ENCODE measurements around the gene PTPRG.
"Not testable (repeated sequence)": the region's sequence is repeated elsewhere in the genome, so short reads cannot be mapped to it uniquely, and the experiment has no call there.

PTPRG gene

DNA sequence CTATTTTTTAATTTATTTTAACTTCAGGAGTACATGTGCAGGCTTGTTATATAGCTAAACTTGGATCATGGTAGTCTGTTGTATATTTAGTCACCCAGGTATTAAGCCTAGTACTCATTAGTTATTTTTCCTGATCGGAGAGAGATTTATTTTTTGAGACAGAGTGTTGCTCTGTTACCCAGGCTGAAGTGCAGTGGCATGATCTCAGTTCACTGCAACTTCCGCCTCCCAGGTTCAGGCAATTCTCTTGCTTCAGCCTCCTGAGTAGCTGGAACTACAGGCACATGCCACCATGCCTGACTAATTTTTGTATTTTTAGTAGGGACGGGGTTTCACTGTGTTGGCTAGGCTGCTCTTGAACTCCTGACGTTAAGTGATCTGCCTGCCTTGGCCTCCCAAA is 477.4 kb downstream of the PTPRG start:
- DNase-seq, result not testable (repeated sequence)

DNA sequence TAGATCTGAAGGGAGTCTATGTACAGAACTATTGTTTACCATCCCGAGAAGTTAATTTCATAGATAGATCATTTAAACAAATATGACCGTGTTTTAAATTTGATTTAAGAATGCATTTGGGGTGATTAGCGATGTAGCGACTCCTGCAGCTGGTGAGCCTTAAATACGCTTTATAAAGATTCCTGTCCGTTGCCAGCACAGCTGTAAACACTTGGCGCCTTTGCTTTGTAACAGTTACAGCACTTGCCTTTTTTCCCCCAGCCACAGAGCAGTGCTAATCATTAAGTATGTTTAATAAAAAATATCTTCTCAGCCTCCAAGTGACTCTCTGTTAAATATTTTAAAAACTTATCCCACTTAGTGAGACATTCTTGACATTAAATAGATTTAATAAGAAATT is 478.2 kb downstream of the PTPRG start:
- DNase-seq, result no peak

GRCh38 chr3:62041681-62042080 is 480.3 kb downstream of the PTPRG start:
- no peak for DNase-seq

- no peak for DNase-seq
Observed at GRCh38 chr3:62044874-62045411, 483.6 kb downstream of the PTPRG start.

GRCh38 chr3:62046326-62046725 is 485.0 kb downstream of the PTPRG start:
- DNase-seq, result no peak

DNA sequence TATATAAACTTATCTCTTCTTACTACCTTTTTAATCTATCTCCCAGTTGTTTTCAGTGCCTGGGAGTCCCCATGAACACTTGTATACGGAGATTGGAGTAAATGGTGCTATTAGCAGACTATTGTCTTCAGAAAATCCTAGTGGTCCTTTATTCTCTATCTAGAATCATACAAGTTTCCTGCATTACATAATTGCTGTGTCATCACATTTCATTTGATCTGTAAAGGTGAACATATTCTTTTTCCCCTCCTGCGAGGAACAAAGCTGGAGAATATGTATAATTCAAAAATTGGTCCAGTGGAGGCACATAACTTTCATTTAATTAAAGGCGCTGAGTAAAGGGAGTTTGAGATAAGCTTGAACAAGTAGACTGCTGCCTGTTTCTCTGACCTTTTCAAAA is 487.2 kb downstream of the PTPRG start:
- no peak for DNase-seq

GRCh38 chr3:62049033-62049432 is 487.7 kb downstream of the PTPRG start:
- DNase-seq, result no peak

GRCh38 chr3:62051506-62051905 is 490.1 kb downstream of the PTPRG start:
- no peak for DNase-seq

GRCh38 chr3:62052331-62052730 is 491.0 kb downstream of the PTPRG start:
- no peak for DNase-seq

DNA sequence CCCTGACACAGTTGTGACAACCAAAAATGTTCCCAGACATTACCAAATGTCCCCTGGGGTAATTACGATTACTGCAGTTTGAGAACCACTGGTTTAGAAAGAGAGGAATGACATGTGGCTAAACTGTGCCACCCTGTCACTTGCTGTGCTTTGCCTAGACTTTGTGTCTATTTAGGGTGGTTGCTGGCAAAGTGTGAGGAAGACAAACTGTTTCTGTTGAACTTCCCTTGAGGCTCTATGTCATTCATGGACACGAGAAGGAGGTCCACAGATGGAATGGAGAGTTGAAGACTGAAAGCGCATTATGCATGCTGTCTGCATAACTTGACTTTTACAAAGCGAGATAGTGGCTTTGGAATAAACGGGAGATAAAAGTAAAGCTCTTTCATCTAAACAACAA is 495.3 kb downstream of the PTPRG start:
- no peak for DNase-seq

DNA sequence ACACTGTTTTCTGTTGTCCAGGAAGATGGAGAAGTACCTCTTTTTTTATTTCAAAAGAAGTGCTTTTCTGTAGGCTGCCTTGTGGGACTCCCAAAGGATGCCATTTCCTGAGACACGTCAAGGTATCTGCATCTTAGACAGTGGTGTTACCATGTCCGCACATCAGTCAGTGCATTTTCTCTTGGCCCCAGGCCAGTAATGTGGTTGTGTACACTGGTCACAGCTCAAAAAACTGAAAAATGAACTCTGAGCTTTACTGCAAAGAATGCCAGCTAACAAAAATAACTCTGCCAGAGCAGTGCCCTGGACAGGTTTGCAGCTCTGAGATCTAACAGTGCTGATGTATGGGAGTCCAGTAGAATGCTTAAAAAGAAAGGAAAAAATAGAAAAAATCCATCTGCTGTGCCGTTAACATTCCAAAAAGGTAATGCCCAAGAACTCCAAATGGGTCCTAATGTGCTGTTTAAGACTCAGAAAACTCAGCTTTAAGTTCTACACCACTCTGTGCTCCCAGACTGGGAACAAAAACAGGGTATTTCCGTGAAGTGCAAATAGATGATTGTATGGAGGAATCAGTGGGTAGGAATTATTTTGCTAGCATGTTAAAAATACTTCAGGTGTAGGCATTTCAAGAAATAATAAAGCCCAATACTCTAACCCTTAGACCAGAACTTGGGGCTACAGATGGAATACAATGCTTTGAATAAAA is 496.1 kb downstream of the PTPRG start:
- no peak for DNase-seq

DNA sequence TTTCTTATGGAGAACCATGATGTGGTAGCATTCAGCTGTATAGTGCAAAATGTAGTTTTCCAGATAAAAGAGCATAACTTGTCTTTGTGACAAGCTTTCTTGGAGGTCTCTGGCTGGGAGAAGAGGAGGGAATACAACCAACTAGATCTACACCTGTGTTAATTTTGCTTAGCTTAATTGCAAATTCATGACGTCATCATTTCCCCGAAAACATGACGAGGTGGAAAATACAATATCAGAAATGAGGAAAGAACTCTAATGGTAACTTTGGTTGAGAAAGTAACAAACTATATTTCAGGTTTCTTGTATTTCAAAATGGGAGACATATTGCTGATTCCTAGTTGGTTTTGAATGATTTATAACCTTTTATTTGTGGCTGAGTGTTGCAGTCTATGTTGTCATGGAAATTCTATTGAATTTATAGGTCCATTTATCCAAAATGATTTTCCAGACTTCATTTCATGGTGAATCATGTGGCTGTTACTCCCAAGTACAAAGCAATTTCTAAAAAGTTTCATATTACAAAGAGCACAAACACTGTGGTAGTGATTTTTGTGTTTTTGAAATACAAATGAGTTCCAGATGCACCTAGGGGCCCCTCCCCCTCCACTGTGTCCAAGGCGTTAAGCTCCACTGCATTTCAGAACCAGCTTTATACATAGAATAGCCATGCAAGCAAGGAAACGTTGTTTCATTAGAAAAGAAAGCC is 504.8 kb downstream of the PTPRG start:
- DNase-seq, result no peak

- DNase-seq, result no peak
Observed at GRCh38 chr3:62068337-62068736, 507.0 kb downstream of the PTPRG start.

GRCh38 chr3:62070891-62071290 is 509.5 kb downstream of the PTPRG start:
- DNase-seq, result no peak

DNA sequence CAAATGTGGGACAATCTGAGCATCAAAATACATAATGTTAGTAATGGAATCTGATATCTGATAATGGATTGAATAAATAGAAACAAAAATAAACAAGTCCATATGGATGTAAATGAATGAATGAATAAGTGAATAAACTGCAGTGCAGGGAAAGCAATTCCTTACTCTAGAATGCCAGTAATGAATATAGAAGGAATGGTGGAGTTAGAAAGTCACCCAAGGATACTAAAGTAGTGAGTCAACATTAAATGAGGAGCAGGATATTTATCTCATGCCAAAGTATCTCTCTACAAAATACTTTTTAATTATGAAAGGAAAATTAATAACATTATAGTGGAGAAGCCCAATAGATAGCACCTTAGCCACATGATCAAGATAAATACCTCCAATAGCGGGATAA is 511.7 kb downstream of the PTPRG start:
- no peak for DNase-seq

DNA sequence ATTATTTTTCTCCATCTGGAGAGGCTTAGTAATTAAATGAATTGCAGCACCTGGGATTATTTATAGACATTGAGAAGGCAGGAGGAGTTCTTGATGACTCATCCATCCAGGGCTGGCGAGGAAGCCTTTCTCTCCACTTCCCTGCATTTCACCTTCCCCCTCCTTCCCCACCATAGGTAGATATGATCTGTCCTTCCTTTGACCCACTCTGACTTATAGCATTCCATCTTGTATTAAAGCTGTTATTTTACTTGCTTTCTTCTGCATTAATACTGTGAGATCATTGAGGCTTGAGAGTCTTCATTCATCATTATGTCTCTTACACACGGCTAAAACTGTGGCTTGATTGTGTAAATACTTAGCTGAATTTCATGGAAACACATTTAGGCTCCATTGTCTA is 523.2 kb downstream of the PTPRG start:
- DNase-seq, result no peak

DNA sequence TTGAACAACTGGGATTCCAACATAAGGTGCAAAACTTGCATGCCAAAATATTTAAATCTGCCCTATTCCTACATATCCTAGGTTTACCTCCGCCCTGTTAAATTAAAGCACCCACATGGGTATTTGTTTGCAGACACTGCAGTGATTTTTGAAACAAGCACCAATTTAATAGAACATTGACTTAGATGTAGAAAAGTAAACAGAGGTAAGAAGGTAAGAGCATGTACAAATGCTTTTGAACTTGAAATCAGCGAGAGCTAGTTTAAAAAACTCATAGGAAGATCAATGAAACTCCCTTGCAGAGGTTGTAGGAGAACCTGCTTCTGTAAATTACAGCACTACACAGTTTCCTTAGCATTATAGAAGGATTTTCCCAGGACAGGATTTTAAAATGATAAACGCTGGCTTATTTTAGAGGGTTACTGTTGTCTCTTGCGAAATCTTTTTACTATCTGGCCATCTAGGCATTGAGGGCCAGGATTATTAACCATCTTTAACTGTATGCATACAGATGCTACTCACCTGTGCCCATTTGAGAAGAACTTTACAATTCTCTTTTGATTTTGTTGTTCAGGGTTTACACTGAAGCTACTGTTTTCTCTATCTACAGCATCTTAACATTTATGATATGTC is 527.2 kb downstream of the PTPRG start:
- no peak for DNase-seq

DNA sequence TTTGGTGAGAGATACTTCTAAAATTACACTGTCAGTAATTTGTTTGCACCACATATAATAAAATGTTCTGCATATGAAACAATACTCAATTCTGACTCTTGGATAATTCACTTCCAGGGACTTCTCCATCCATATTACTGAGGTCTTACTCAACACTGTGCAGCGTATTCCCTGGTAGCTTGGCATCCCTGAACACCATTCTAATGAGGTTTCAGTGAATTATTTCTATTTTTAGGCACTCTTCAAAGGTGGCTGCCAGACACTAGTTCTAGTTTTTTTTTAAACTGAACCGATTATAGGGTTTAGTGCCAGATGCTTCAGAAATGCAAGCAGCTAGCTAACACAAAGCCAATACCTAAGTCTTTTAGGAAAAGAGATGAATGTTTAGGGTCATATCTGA is 528.7 kb downstream of the PTPRG start:
- no peak for DNase-seq

GRCh38 chr3:62090519-62090918 is 529.1 kb downstream of the PTPRG start:
- DNase-seq, result no peak

GRCh38 chr3:62093025-62093424 is 531.7 kb downstream of the PTPRG start:
- DNase-seq, result no peak

- DNase-seq, result no peak
Observed at GRCh38 chr3:62094461-62094860, 533.1 kb downstream of the PTPRG start.

DNA sequence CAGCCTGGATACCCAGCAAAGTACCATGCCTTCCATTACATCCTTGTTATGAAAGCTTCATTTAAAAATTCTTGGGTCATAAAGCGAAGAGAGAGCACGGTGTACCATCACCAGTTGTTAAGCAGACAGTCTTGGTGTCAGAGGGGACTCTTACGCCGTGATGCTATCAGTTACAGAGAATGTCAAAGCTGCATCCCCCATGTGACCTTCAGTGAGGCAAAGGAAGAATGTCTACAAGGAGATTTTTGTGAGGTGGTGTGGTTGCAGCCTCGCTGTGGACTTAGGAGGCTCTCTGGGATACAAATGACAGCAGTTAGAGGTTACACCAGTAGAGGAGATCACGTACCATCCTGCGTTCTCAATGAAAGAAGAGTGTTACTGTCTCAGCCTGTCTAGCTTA is 533.7 kb downstream of the PTPRG start:
- DNase-seq, result no peak

DNA sequence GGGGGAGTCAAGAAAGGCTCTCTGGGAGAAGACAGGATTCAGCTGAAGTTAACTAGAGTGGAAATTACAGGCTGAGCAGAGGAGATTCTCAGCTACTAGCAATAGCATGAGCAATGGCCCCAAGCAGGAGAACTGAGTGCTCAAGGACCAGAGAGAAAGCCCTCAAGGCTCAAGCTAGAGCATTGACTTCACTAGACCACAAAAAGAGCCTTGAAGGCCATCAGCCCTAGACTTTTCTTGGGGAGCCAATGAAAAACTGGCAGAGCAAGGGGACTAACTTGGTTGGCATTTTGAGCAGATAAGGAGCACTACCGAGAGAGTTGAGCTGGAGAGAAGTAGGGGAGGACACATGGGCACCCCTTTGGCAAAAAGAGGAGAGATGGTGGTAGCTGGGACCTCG is 534.4 kb downstream of the PTPRG start:
- no peak for DNase-seq

DNA sequence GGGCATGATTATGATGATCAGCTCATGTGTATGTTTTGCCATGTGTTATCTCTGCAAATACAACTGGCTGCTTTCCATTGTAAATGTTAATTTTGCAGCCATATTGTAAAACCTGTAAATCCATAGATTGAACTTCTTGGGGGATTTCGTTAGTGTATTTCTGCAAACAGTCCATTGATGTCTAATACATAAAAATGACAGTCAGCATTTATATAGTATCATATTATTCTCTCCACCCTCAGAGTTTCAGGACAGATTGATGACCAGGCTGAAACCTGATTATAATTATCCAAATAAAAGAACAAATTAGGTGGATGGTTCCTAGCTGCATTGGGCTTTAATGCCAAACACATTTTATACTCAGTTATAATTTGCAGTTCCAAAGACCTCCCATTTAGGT is 535.1 kb downstream of the PTPRG start:
- no peak for DNase-seq

All from activated effector memory CD4-positive, alpha-beta T cell treated with Interleukin-2 at 50 U/mL for 16 hours (primary cell).